ENCODE measurements around the gene CPEB4. TPM values are rescaled to one million over a fixed set of nuclear protein-coding genes. Genes with fewer than 3 reads are reported as not detected.

Gene CPEB4
- total and polyA plus RNA-seq, 4 donors = 14.3 to 113 (median 32.1) TPM

- no peak overlapping the region for H3K4me3 ChIP-seq (ENCODE audit: low read depth in 1 of 3, low read length in 3 of 3)
- H3K36me3 ChIP-seq (ENCODE audit: control insufficient read depth in 4 of 4, insufficient read depth in 3 of 4, low read depth in 1 of 4, low read length in 3 of 4) = peaks cover 5 to 20% (median 16%) of the 10 kb centered on the region in 4 donors
- TF ChIP-seq SP1 (IDR thresholded peaks at IDR 0.05) (no peak), GABPA (IDR thresholded peaks at IDR 0.05 in 1 of 2, conservative IDR thresholded peaks at IDR 0.05 in 1 of 2) (no peak), TAF1 (conservative IDR thresholded peaks at IDR 0.05) (no peak), REST (IDR thresholded peaks at IDR 0.05) (no peak), RXRA (IDR thresholded peaks at IDR 0.05) (peak in 1 of 2 donors; percentile 43), RAD21 (IDR thresholded peaks at IDR 0.05) (peak in 1 of 2 donors; percentile 19), ATF3 (IDR thresholded peaks at IDR 0.05) (no peak), HNF4A (conservative IDR thresholded peaks at IDR 0.05) (peak in 1 of 2 donors; percentile 33)
- no peak for DNase-seq (ENCODE audit: low spot score)
- no peaks in the 10 kb centered on the region for H3K27me3 ChIP-seq (ENCODE audit: control insufficient read depth in 4 of 4, insufficient read depth in 4 of 4, low read length in 3 of 4)
- H3K4me1 ChIP-seq (ENCODE audit: control insufficient read depth in 4 of 4, insufficient read depth in 4 of 4, low read length in 3 of 4) = peaks cover 9 to 35% (median 19%) of the 10 kb centered on the region in 4 donors
- 80% methylated on average over 9 of the region's 9 CpGs for WGBS
- H3K9ac ChIP-seq (ENCODE audit: low read depth in 1 of 2, low read length in 2 of 2) = no peak overlapping the region
- H3K9me3 ChIP-seq (ENCODE audit: control insufficient read depth in 4 of 4, low read length in 3 of 4) = no peaks in the 10 kb centered on the region
- peak overlapping the region in 1 of 2 donors; percentile 41 for H3K27ac ChIP-seq (ENCODE audit: low read depth in 1 of 2, low read length in 2 of 2)
Observed at GRCh38 chr5:173941758-173942401, 53.7 kb downstream of the CPEB4 start.

DNA sequence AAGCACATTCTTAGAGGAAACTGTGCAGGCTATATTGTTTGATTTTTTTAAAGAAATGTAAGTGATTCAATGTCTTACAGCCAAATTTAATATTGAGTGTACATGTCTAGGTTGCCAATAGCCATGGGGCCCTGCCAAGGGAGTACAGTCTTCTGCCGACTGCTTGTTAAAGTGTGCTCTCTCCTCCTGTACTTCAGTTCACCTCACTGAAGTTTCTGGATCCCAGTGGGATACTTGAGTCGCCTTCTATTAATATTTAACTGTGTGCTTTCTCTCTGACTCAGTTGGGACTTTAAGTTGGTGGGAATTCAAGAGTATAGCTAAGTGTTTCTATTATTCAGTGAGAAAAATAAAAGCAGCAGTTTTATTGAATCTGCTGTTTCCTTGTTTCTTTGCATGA, 56.4 kb downstream of the CPEB4 start:
- Histone ChIP-seq H3K36me3 (ENCODE audit: control insufficient read depth in 4 of 4, insufficient read depth in 3 of 4, low read depth in 1 of 4, low read length in 3 of 4) (peaks cover 5 to 38% (median 35%) of the 10 kb centered on the region in 4 donors), H3K27me3 (ENCODE audit: control insufficient read depth in 4 of 4, insufficient read depth in 4 of 4, low read length in 3 of 4) (no peaks in the 10 kb centered on the region), H3K27ac (ENCODE audit: low read depth in 1 of 2, low read length in 2 of 2) (no peak overlapping the region), H3K9me3 (ENCODE audit: control insufficient read depth in 4 of 4, low read length in 3 of 4) (no peaks in the 10 kb centered on the region), H3K4me3 (ENCODE audit: low read depth in 1 of 3, low read length in 3 of 3) (no peak overlapping the region), H3K9ac (ENCODE audit: low read depth in 1 of 2, low read length in 2 of 2) (no peak overlapping the region), H3K4me1 (ENCODE audit: control insufficient read depth in 4 of 4, insufficient read depth in 4 of 4, low read length in 3 of 4) (peaks cover 8 to 35% (median 19%) of the 10 kb centered on the region in 4 donors)
- TF ChIP-seq HNF4G (IDR thresholded peaks at IDR 0.05) (no peak), ATF3 (IDR thresholded peaks at IDR 0.05) (no peak)
- no peak for DNase-seq (ENCODE audit: low spot score)
- 57% methylated on average over 2 of the region's 2 CpGs for WGBS

- no peak overlapping the region for H3K27ac ChIP-seq (ENCODE audit: low read depth in 1 of 2, low read length in 2 of 2)
- no peaks in the 10 kb centered on the region for H3K27me3 ChIP-seq (ENCODE audit: control insufficient read depth in 4 of 4, insufficient read depth in 4 of 4, low read length in 3 of 4)
- DNase-seq (ENCODE audit: low spot score) = no peak
- H3K36me3 ChIP-seq (ENCODE audit: control insufficient read depth in 4 of 4, insufficient read depth in 3 of 4, low read depth in 1 of 4, low read length in 3 of 4) = peaks cover 7 to 44% (median 40%) of the 10 kb centered on the region in 4 donors
- no peak overlapping the region for H3K9ac ChIP-seq (ENCODE audit: low read depth in 1 of 2, low read length in 2 of 2)
- H3K4me3 ChIP-seq (ENCODE audit: low read depth in 1 of 3, low read length in 3 of 3) = no peak overlapping the region
- no peaks in the 10 kb centered on the region for H3K9me3 ChIP-seq (ENCODE audit: control insufficient read depth in 4 of 4, low read length in 3 of 4)
- peaks cover 5 to 33% (median 18%) of the 10 kb centered on the region in 4 donors for H3K4me1 ChIP-seq (ENCODE audit: control insufficient read depth in 4 of 4, insufficient read depth in 4 of 4, low read length in 3 of 4)
- 81% methylated on average over 2 of the region's 2 CpGs for WGBS
- TF ChIP-seq ZBTB33 (IDR thresholded peaks at IDR 0.05) (no peak), ATF3 (IDR thresholded peaks at IDR 0.05) (no peak), TAF1 (conservative IDR thresholded peaks at IDR 0.05) (no peak), NR2F2 (IDR thresholded peaks at IDR 0.05) (no peak), HNF4A (conservative IDR thresholded peaks at IDR 0.05) (no peak), RXRA (IDR thresholded peaks at IDR 0.05) (no peak), GABPA (IDR thresholded peaks at IDR 0.05 in 1 of 2, conservative IDR thresholded peaks at IDR 0.05 in 1 of 2) (no peak), JUND (IDR thresholded peaks at IDR 0.05) (no peak), RAD21 (IDR thresholded peaks at IDR 0.05) (no peak), EGR1 (IDR thresholded peaks at IDR 0.05; ENCODE audit: low read depth in 2 of 2) (no peak), YY1 (IDR thresholded peaks at IDR 0.05) (no peak), HNF4G (IDR thresholded peaks at IDR 0.05) (no peak), FOXA1 (IDR thresholded peaks at IDR 0.05) (no peak), SP1 (IDR thresholded peaks at IDR 0.05) (no peak), REST (IDR thresholded peaks at IDR 0.05) (no peak)
- TF ChIP-seq, protein P1, sequence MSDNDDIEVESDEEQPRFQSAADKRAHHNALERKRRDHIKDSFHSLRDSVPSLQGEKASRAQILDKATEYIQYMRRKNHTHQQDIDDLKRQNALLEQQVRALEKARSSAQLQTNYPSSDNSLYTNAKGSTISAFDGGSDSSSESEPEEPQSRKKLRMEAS (IDR thresholded peaks at IDR 0.05) = no peak
Observed at GRCh38 chr5:173945160-173945559, 57.0 kb downstream of the CPEB4 start.
